ENCODE measurements around the gene NR1H2.

Gene NR1H2

GRCh38 chr19:50427997-50428425, 51.8 kb downstream of the NR1H2 start:
- no peak for TF ChIP-seq TAF1 (IDR thresholded peaks at IDR 0.05; ENCODE audit: borderline replicate concordance, insufficient read depth, low read length)
- TF ChIP-seq, protein P1, sequence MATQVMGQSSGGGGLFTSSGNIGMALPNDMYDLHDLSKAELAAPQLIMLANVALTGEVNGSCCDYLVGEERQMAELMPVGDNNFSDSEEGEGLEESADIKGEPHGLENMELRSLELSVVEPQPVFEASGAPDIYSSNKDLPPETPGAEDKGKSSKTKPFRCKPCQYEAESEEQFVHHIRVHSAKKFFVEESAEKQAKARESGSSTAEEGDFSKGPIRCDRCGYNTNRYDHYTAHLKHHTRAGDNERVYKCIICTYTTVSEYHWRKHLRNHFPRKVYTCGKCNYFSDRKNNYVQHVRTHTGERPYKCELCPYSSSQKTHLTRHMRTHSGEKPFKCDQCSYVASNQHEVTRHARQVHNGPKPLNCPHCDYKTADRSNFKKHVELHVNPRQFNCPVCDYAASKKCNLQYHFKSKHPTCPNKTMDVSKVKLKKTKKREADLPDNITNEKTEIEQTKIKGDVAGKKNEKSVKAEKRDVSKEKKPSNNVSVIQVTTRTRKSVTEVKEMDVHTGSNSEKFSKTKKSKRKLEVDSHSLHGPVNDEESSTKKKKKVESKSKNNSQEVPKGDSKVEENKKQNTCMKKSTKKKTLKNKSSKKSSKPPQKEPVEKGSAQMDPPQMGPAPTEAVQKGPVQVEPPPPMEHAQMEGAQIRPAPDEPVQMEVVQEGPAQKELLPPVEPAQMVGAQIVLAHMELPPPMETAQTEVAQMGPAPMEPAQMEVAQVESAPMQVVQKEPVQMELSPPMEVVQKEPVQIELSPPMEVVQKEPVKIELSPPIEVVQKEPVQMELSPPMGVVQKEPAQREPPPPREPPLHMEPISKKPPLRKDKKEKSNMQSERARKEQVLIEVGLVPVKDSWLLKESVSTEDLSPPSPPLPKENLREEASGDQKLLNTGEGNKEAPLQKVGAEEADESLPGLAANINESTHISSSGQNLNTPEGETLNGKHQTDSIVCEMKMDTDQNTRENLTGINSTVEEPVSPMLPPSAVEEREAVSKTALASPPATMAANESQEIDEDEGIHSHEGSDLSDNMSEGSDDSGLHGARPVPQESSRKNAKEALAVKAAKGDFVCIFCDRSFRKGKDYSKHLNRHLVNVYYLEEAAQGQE (IDR thresholded peaks at IDR 0.05; ENCODE audit: insufficient read depth in 1 of 2, low read depth in 2 of 2, low read length in 2 of 2) = no peak
- TF ChIP-seq FOXP2 (optimal IDR thresholded peaks at IDR 0.05; ENCODE audit: borderline replicate concordance, extremely low read depth, extremely low read length, insufficient read depth) = no peak
- TF ChIP-seq SIN3A (IDR thresholded peaks at IDR 0.05; ENCODE audit: borderline replicate concordance, insufficient read depth, low read length) = no peak
- TF ChIP-seq POLR2AphosphoS5 (IDR thresholded peaks at IDR 0.05; ENCODE audit: low read depth, low read length) = no peak

DNA sequence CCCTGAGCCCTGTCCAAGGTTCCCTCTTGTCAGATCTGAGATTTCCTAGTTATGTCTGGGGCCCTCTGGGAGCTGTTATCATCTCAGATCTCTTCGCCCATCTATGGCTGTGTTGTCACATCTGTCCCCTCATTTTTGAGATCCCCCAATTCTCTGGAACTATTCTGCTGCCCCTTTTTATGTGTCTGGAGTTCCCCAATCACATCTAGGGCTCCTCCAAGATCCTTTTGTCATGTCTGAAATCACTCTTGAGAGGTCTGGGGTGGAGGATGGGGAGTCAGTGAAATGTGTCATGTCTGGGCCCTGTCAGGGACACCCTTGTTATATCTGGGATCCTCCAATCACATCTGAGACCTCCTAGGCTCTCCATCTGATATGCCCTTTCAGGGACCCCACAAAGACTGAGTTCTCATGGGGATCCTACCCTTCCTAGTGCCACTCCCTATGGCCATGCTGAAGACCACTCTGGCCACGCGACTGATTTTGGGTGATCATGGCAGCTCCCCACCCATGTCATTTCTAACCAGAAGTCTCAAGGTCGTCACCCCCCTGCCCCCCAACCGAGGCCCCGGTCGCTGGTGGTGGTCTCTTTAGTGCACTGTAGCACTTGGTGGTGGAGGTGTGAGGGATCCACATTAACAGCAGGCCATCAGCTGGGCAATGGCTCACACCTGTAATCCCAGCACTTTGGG, 52.7 kb downstream of the NR1H2 start:
- TF ChIP-seq, protein P1 (IDR thresholded peaks at IDR 0.05; ENCODE audit: insufficient read depth in 1 of 2, low read depth in 2 of 2, low read length in 2 of 2) = no peak
- TF ChIP-seq POLR2AphosphoS5 (IDR thresholded peaks at IDR 0.05; ENCODE audit: low read depth, low read length) (no peak), TAF1 (IDR thresholded peaks at IDR 0.05; ENCODE audit: borderline replicate concordance, insufficient read depth, low read length) (no peak), FOXP2 (optimal IDR thresholded peaks at IDR 0.05; ENCODE audit: borderline replicate concordance, extremely low read depth, extremely low read length, insufficient read depth) (no peak), SIN3A (IDR thresholded peaks at IDR 0.05; ENCODE audit: borderline replicate concordance, insufficient read depth, low read length) (no peak)

DNA sequence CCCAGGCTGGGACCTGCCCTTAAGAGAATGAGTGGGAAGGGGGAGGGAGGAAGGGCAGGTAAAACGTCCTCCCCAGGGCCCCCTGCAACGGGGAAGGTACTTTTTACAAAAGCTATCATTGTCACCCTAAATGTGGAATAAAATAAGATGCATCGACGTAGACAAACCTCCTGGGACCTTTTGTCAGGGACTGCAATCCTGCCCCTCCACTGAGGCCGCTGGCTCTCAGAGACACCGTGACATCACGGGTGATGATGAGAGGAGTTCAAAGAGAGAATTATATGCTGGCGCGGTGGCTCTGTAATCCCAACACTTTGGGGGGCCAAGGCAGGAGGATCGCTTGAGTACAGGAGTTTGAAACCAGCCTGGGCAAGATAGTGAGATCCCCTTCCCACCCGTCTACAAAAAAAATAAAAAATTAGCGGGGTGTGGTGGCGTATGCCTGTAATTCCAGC, 54.7 kb downstream of the NR1H2 start:
- TF ChIP-seq POLR2AphosphoS5 (IDR thresholded peaks at IDR 0.05; ENCODE audit: low read depth, low read length) (no peak), SIN3A (IDR thresholded peaks at IDR 0.05; ENCODE audit: borderline replicate concordance, insufficient read depth, low read length) (no peak), TAF1 (IDR thresholded peaks at IDR 0.05; ENCODE audit: borderline replicate concordance, insufficient read depth, low read length) (no peak), FOXP2 (optimal IDR thresholded peaks at IDR 0.05; ENCODE audit: borderline replicate concordance, extremely low read depth, extremely low read length, insufficient read depth) (no peak)
- TF ChIP-seq, protein P1 (IDR thresholded peaks at IDR 0.05; ENCODE audit: insufficient read depth in 1 of 2, low read depth in 2 of 2, low read length in 2 of 2) = no peak

- TF ChIP-seq, protein P1 (IDR thresholded peaks at IDR 0.05; ENCODE audit: insufficient read depth in 1 of 2, low read depth in 2 of 2, low read length in 2 of 2) = no peak
- TF ChIP-seq SIN3A (IDR thresholded peaks at IDR 0.05; ENCODE audit: borderline replicate concordance, insufficient read depth, low read length) = no peak
- TF ChIP-seq FOXP2 (optimal IDR thresholded peaks at IDR 0.05; ENCODE audit: borderline replicate concordance, extremely low read depth, extremely low read length, insufficient read depth) = no peak
- no peak for TF ChIP-seq TAF1 (IDR thresholded peaks at IDR 0.05; ENCODE audit: borderline replicate concordance, insufficient read depth, low read length)
- TF ChIP-seq POLR2AphosphoS5 (IDR thresholded peaks at IDR 0.05; ENCODE audit: low read depth, low read length) = no peak
Measured at GRCh38 chr19:50431343-50432220, 55.3 kb downstream of the NR1H2 start.

Measured in PFSK-1 (cell line).